Psoas muscle (tissue), 8 donors: ENCODE data around the gene PCED1B. TPM values are rescaled to one million over a fixed set of nuclear protein-coding genes. Genes with fewer than 3 reads are reported as not detected.

Source experiments
- ATAC-seq, 4 donors: fragments of 200-7000 bp; cut with Tn5 transposase; one replicate each; pipeline ENCODE4 v1.9.1; 2020; ENCODE audit warnings: moderate library complexity in 3 of 4, mild to moderate bottlenecking in 2 of 4
- DNase-seq, 2 donors: peaks; one replicate each; pipeline ENCODE4 v3.0.0-alpha.2; 2020
- H3K27ac ChIP-seq: fragments of 200-600 bp; one replicate; pipeline ENCODE4 v1.8.0; 2022
- H3K27me3 ChIP-seq, 3 donors: fragments of 200-600 bp in 1 of 3; one replicate each; pipeline versions ENCODE4 v1.6.1 to v1.8.0; 2013 to 2022; ENCODE audit warnings: low read length in 2 of 3, mild to moderate bottlenecking in 2 of 3, moderate library complexity in 1 of 3; ENCODE audit not compliant: insufficient read depth in 3 of 3
- H3K36me3 ChIP-seq, 2 donors: fragments of 200-600 bp in 1 of 2; one replicate each; pipeline versions ENCODE4 v1.6.1 to v1.8.0; 2013 to 2022; ENCODE audit warnings: low read depth in 1 of 2, mild to moderate bottlenecking in 1 of 2, moderate library complexity in 1 of 2; ENCODE audit not compliant: insufficient read depth in 1 of 2
- H3K4me1 ChIP-seq: fragments of 200-600 bp; one replicate; pipeline ENCODE4 v1.8.0; 2022
- H3K4me3 ChIP-seq: fragments of 200-600 bp; one replicate; pipeline ENCODE4 v1.8.0; 2022; ENCODE audit warnings: mild to moderate bottlenecking
- H3K9me3 ChIP-seq: fragments of 200-600 bp; one replicate; pipeline ENCODE4 v1.8.0; 2022
- WGBS, 3 donors: extraction: QIAGEN DNeasy Blood & Tissue Kit; methylation state at CpG; one replicate each; pipeline versions ENCODE4 v1.1.6 to v1.1.7; 2013; 5-methylcytosine and 5-hydroxymethylcytosine counted together
- intact Hi-C, 2 donors: fragments of 100-400 bp; cut with DNase I; formaldehyde crosslinking; loops; one replicate each; pipeline versions ENCODE4 v1.11.0 to v1.14.2; 2022
- polyA plus RNA-seq, 3 donors: library from polyadenylated mRNA; stranded (reverse); fragments of 200-250 nt; gene quantifications; one replicate each; pipeline ENCODE4 v1.2.3, GENCODE V29; 2013
- total RNA-seq, 4 donors: library from RNA; stranded (reverse); fragmentation: NEBNext Ultra II Directional in 2 of 4; extraction: Animal tissue kit (Norgen Biotek cat#: 25700) in 2 of 4; gene quantifications; one replicate each; pipeline versions ENCODE4 v1.2.1 to v1.2.4, GENCODE V29; 2021 to 2023
- TF ChIP-seq, protein P1 (sequence below): fragments of 200-600 bp; IDR thresholded peaks from one replicate; pipeline ENCODE4 v1.8.0; 2022; ENCODE audit warnings: antibody characterized with exemption
- donor health status: healthy with polysubstance abuse.
- donor health status: DM: no; HTN: no; CAD: no; lungs with moderate emphysema.
- donor health status: Bipolar disorder and iron deficiency.
- donor health status: healthy.
- donor health status: DM: yes; HTN: yes; CAD: no.
- donor health status: DM: no; HTN: no; CAD: no.
- donor health status: DM: no; HTN: no; CAD: no.
- donor health status: DM: yes; HTN: yes; CAD: no.

Gene PCED1B
- total and polyA plus RNA-seq, 7 donors, result 0.18 to 1.2 (median 0.38) TPM

DNA sequence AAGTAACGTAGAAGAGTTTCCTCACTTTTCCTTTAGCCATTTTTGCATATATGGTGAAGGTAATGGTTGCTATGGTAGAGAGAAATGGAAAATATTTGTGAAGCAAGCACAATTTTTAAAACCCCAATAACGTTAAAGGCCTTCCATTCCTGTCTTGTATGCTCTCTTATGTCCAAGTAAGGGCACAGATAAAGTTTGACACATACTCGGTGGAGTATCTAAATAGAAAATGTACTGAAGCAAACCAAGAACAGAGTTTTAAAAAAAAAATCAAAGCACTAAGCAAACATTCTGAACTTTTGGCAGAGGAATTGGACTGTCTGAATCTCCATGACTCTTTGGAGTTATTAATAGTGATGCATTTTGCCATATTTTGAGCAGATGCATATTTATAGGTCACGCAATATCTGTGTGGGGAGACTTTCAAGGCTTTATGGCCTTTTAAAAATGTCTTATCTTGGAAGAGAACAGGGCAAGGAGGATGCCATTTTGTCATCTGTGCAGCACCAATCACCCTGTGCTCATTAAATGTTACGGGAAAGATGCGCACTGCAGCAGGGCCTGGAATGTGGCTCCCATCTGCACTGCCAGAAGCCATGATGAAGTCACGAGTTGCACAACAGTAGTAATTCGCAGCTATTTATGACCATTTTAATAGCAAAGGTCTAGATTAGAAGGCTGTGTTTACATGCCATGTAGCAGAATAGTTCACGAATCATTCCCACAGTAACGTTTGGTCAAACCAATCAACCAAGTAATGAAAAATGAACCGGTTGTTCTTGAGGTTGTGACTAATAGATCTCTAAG lies 23.6 kb downstream of the PCED1B start:
- 72 to 77% (median 77%) methylated on average over 11 of the region's 11 CpGs for WGBS, 3 donors
- H3K9me3 ChIP-seq, result no peaks in the 10 kb centered on the region
- H3K27ac ChIP-seq, result no peak overlapping the region
- no peaks in the 10 kb centered on the region for H3K36me3 ChIP-seq
- DNase-seq (no peak), ATAC-seq (no peak)
- no peak overlapping the region for H3K4me3 ChIP-seq
- TF ChIP-seq, protein P1, sequence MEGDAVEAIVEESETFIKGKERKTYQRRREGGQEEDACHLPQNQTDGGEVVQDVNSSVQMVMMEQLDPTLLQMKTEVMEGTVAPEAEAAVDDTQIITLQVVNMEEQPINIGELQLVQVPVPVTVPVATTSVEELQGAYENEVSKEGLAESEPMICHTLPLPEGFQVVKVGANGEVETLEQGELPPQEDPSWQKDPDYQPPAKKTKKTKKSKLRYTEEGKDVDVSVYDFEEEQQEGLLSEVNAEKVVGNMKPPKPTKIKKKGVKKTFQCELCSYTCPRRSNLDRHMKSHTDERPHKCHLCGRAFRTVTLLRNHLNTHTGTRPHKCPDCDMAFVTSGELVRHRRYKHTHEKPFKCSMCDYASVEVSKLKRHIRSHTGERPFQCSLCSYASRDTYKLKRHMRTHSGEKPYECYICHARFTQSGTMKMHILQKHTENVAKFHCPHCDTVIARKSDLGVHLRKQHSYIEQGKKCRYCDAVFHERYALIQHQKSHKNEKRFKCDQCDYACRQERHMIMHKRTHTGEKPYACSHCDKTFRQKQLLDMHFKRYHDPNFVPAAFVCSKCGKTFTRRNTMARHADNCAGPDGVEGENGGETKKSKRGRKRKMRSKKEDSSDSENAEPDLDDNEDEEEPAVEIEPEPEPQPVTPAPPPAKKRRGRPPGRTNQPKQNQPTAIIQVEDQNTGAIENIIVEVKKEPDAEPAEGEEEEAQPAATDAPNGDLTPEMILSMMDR, result no peak
- no peaks in the 10 kb centered on the region for H3K27me3 ChIP-seq
- no peaks in the 10 kb centered on the region for H3K4me1 ChIP-seq
- intact Hi-C loops, result no loop called here

GRCh38 chr12:47105914-47106674 lies 26.7 kb downstream of the PCED1B start:
- WGBS, 3 donors, result 89 to 90% (median 90%) methylated on average over 10 of the region's 10 CpGs

GRCh38 chr12:47107446-47107845 lies 28.0 kb downstream of the PCED1B start:
- TF ChIP-seq, protein P1, result no peak
- no peaks in the 10 kb centered on the region for H3K36me3 ChIP-seq
- 79 to 85% (median 83%) methylated on average over 3 of the region's 3 CpGs for WGBS, 3 donors
- H3K4me3 ChIP-seq, result no peak overlapping the region
- no peaks in the 10 kb centered on the region for H3K27me3 ChIP-seq
- no peak for DNase-seq
- H3K9me3 ChIP-seq, result no peaks in the 10 kb centered on the region
- ATAC-seq, result no peak
- intact Hi-C loops, result no loop called here
- H3K4me1 ChIP-seq, result no peaks in the 10 kb centered on the region
- H3K27ac ChIP-seq, result no peak overlapping the region

More at GRCh38 chr12:47105914-47106674, 26.7 kb downstream of the PCED1B start:
- no peaks in the 10 kb centered on the region for H3K9me3 ChIP-seq
- TF ChIP-seq, protein P1, result no peak
- no peak overlapping the region for H3K4me3 ChIP-seq
- DNase-seq (no peak), ATAC-seq (no peak)
- H3K4me1 ChIP-seq, result no peaks in the 10 kb centered on the region
- no peaks in the 10 kb centered on the region for H3K27me3 ChIP-seq
- no peaks in the 10 kb centered on the region for H3K36me3 ChIP-seq
- no peak overlapping the region for H3K27ac ChIP-seq
- intact Hi-C loops, result no loop called here

DNA sequence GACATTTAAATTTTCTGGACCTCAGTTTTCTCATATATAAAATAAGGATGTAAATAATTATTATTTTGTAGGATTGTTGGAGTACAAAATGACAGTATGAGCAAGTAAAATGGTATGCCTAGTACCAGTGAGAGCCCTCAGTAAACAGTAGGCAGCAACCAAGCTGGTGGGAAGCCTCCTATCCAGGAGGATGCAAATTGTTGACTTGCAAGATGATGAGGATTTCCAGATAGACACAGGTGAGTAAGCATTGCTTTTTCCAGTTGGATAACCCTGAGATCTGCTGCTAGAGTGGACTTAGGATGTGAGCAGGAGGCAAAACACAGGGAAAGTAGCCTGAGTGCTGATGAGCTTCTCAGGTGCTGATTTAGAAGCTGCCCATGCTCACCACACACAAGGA lies 28.5 kb downstream of the PCED1B start:
- intact Hi-C loops, result no loop called here
- DNase-seq (no peak), ATAC-seq (no peak)
- no peaks in the 10 kb centered on the region for H3K4me1 ChIP-seq
- H3K27me3 ChIP-seq, result no peaks in the 10 kb centered on the region
- TF ChIP-seq, protein P1, result no peak
- H3K36me3 ChIP-seq, result no peaks in the 10 kb centered on the region
- H3K27ac ChIP-seq, result no peak overlapping the region
- H3K4me3 ChIP-seq, result no peak overlapping the region
- H3K9me3 ChIP-seq, result no peaks in the 10 kb centered on the region
